Measurements from ENCODE around the gene FOXJ1.

The FOXJ1 gene

DNA sequence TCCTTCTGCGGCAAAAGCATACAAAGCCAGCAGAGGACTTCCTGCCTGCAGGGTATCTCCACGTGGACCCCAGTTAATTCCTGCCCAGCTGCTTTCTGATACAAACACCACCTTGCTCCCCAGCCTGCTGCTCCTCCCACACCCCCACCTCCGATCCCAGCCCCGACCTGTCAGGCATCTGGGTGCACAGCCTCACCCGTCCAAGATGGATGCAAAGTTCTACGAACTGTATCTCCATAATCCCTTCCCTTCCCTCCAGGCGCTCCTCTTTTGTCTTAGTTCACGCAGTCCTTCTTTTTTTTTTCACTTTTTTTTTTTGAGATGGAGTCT, 15.6 kb upstream of the FOXJ1 start:
- no peak overlapping the region for H3K9ac ChIP-seq (ENCODE audit: low read depth, low read length)

DNA sequence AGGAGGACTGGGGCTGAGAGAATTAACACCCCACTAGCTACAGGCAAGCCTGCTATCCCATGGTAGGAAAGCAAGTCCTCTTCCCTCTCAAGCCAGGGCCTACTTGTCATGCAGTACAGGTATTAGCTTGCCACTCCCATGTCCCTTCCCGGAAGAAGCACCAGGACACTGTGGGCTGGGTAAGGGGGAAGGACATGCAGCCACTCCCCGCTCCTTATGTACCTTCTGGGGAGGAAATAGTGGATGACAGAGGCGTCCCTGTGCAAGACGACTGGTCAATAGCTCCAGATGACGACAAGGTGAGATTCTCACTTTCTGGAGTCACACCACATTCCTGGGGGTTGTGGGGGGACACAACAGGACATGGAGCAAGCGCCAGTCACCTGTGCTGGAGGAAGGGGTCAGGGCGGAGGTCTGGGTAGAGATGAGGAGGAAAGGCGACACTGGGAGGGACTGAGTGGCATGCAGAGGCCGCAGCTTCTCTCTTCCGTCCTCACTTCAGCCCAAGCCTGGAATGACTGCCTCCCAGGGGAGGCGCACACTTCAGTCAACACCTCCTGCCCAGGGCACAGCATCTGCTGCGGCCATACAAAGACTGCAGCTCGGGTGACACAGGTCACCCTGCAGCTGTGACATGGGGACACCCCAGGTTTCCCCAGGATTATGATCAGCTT, 15.1 kb upstream of the FOXJ1 start:
- Histone ChIP-seq H3K36me3 (ENCODE audit: control insufficient read depth, insufficient read depth, low read length) (peaks cover 1% of the 10 kb centered on the region), H3K4me1 (ENCODE audit: control insufficient read depth, insufficient read depth, low read length) (peaks cover 11% of the 10 kb centered on the region), H3K9me3 (ENCODE audit: control insufficient read depth, insufficient read depth, low read length) (no peaks in the 10 kb centered on the region), H3K27me3 (ENCODE audit: control insufficient read depth, insufficient read depth, low read length) (no peaks in the 10 kb centered on the region), H3K4me3 (ENCODE audit: low read depth, low read length) (no peak overlapping the region), H3K9ac (ENCODE audit: low read depth, low read length) (no peak overlapping the region)

More for the DNA sequence above, 15.6 kb upstream of the FOXJ1 start:
- H3K4me3 ChIP-seq (ENCODE audit: low read depth, low read length), result no peak overlapping the region
- H3K36me3 ChIP-seq (ENCODE audit: control insufficient read depth, insufficient read depth, low read length), result no peaks in the 10 kb centered on the region
- no peaks in the 10 kb centered on the region for H3K27me3 ChIP-seq (ENCODE audit: control insufficient read depth, insufficient read depth, low read length)
- peaks cover 11% of the 10 kb centered on the region for H3K4me1 ChIP-seq (ENCODE audit: control insufficient read depth, insufficient read depth, low read length)
- H3K9me3 ChIP-seq (ENCODE audit: control insufficient read depth, insufficient read depth, low read length), result no peaks in the 10 kb centered on the region

DNA sequence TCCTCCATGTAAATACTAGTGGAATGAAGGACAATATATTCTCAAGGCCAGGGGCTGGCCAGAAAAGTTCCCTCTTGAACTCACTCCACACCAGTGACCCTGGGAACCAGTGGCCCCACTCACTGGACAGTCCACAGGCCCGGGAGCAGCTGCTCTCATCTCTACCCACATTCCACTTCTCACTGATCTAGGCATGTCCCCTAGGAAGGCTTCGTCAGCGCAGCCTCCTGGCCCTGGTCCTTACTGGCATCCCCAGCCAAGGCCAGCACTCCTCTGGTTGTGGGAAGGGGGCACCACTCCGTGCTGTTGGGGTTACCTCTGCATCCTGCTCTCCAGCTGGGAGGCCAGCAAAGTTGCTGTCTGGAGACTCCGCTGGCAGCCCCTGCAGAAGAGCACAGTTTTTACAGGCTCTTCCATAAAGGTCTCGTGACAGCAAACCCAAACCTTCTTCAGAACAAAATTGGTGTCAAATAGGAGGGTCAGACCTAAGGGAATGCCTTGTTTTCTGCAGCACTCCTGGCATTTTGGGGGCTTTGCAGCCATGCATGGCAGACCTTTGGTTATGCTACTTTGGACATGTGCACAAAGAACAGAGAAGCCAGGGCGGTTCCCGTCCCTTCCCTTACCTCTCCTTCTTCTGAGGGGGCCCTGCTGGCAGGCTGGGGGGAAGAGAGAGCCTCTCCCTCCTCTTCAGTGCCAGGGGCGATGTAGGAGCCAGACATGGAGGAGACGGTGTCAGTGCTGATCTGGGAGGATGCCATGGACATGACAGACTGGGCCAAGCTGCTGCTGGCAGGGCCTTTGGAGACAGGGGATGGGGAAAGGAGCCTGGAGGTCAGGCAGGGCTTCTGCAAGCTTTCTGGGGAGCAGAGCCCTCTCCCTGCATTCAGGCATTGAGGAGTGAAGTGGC, 14.1 kb upstream of the FOXJ1 start:
- Histone ChIP-seq H3K9me3 (ENCODE audit: control insufficient read depth, insufficient read depth, low read length) (no peaks in the 10 kb centered on the region), H3K4me3 (ENCODE audit: low read depth, low read length) (no peak overlapping the region), H3K36me3 (ENCODE audit: control insufficient read depth, insufficient read depth, low read length) (peaks cover 3% of the 10 kb centered on the region), H3K4me1 (ENCODE audit: control insufficient read depth, insufficient read depth, low read length) (peaks cover 11% of the 10 kb centered on the region), H3K27me3 (ENCODE audit: control insufficient read depth, insufficient read depth, low read length) (no peaks in the 10 kb centered on the region), H3K9ac (ENCODE audit: low read depth, low read length) (no peak overlapping the region)

DNA sequence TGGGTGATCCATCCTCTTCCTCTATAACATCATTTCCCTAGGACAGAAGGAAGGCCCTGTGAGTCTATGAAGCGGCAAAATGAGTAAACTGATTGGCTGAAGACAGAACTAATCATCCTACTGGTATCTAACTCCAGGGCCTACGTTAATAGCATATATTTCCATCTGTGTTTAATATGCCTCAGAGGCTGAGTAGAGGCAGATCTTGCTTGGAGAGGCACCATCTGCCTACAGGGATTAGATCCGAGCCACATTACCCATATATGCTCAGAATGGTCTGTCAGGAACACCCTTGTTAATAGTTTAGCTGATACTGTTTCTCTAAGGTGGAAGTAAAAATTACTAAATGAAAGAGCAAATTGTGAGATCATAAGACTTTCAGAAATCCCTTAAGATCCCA, 13.2 kb upstream of the FOXJ1 start:
- no peak overlapping the region for H3K4me3 ChIP-seq (ENCODE audit: low read depth, low read length)
- no peaks in the 10 kb centered on the region for H3K27me3 ChIP-seq (ENCODE audit: control insufficient read depth, insufficient read depth, low read length)
- H3K9ac ChIP-seq (ENCODE audit: low read depth, low read length), result no peak overlapping the region
- H3K36me3 ChIP-seq (ENCODE audit: control insufficient read depth, insufficient read depth, low read length), result peaks cover 3% of the 10 kb centered on the region
- peaks cover 11% of the 10 kb centered on the region for H3K4me1 ChIP-seq (ENCODE audit: control insufficient read depth, insufficient read depth, low read length)
- H3K9me3 ChIP-seq (ENCODE audit: control insufficient read depth, insufficient read depth, low read length), result no peaks in the 10 kb centered on the region

DNA sequence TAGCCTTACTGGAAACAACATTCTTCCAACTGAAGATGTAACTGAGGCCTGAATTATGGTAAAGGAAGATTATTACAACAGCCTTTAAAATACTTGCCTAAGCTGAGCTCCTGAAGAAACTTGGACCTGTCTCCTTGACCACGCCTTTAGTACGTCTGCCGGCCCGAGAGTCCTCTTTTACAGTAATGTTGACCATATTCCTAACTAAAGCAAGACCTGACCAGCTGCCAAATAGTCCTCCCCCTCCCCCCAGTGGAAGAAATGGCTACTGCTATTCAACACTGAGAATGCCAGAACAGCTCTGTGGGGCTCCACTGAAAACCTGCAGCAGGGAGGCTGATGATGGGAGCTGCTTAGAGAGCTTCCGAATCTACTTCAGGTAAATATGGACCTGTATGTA, 12.6 kb upstream of the FOXJ1 start:
- Histone ChIP-seq H3K36me3 (ENCODE audit: control insufficient read depth, insufficient read depth, low read length) (peaks cover 3% of the 10 kb centered on the region), H3K4me1 (ENCODE audit: control insufficient read depth, insufficient read depth, low read length) (peaks cover 11% of the 10 kb centered on the region), H3K27me3 (ENCODE audit: control insufficient read depth, insufficient read depth, low read length) (no peaks in the 10 kb centered on the region), H3K4me3 (ENCODE audit: low read depth, low read length) (no peak overlapping the region), H3K9me3 (ENCODE audit: control insufficient read depth, insufficient read depth, low read length) (no peaks in the 10 kb centered on the region), H3K9ac (ENCODE audit: low read depth, low read length) (peak overlapping the region; percentile 3)

DNA sequence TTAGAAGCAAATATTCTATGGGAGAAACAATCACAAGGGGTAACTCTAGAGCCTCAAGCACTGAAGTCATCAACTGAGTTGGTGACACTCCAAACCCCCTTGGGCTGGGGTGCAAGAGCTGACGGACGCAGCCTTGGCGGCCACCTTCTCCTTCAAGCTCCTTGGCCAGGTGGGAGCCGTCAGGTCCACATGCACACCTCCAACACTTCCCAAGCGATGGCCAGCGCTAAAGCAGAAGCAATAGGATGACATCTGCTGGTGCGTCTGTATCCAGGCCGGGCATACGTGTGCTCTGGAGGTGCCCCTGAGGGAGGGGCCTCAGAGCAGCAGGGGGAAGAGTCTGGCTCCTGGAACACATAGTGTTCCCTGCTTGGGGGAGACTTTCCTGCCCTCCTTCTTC, 12.2 kb upstream of the FOXJ1 start:
- peaks cover 3% of the 10 kb centered on the region for H3K36me3 ChIP-seq (ENCODE audit: control insufficient read depth, insufficient read depth, low read length)

DNA sequence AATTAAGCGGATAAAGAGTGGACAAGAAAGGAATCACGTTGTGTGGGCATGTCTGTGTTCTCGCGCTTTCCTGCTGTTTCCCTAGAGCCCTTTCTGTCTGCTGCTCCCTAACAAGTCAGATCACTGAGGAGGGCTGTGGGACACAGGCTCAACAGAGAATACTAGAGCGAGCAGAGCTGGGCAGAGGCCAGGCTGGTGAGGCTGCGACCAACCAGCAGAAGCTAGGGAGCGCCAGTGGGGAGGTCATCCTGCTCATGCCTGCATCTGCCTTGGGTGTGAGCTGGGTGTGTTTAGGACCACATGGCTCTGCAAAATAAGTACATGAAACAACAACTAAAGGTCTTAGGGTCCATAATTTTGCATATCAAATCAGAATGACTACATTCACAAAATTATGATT, 11.5 kb upstream of the FOXJ1 start:
- no peaks in the 10 kb centered on the region for H3K9me3 ChIP-seq (ENCODE audit: control insufficient read depth, insufficient read depth, low read length)
- peaks cover 3% of the 10 kb centered on the region for H3K36me3 ChIP-seq (ENCODE audit: control insufficient read depth, insufficient read depth, low read length)
- H3K27me3 ChIP-seq (ENCODE audit: control insufficient read depth, insufficient read depth, low read length), result no peaks in the 10 kb centered on the region
- H3K4me1 ChIP-seq (ENCODE audit: control insufficient read depth, insufficient read depth, low read length), result peaks cover 11% of the 10 kb centered on the region
- no peak overlapping the region for H3K4me3 ChIP-seq (ENCODE audit: low read depth, low read length)
- no peak overlapping the region for H3K9ac ChIP-seq (ENCODE audit: low read depth, low read length)

More for the DNA sequence above, 12.2 kb upstream of the FOXJ1 start:
- Histone ChIP-seq H3K9me3 (ENCODE audit: control insufficient read depth, insufficient read depth, low read length) (no peaks in the 10 kb centered on the region), H3K9ac (ENCODE audit: low read depth, low read length) (no peak overlapping the region), H3K4me3 (ENCODE audit: low read depth, low read length) (no peak overlapping the region), H3K4me1 (ENCODE audit: control insufficient read depth, insufficient read depth, low read length) (peaks cover 11% of the 10 kb centered on the region), H3K27me3 (ENCODE audit: control insufficient read depth, insufficient read depth, low read length) (no peaks in the 10 kb centered on the region)

DNA sequence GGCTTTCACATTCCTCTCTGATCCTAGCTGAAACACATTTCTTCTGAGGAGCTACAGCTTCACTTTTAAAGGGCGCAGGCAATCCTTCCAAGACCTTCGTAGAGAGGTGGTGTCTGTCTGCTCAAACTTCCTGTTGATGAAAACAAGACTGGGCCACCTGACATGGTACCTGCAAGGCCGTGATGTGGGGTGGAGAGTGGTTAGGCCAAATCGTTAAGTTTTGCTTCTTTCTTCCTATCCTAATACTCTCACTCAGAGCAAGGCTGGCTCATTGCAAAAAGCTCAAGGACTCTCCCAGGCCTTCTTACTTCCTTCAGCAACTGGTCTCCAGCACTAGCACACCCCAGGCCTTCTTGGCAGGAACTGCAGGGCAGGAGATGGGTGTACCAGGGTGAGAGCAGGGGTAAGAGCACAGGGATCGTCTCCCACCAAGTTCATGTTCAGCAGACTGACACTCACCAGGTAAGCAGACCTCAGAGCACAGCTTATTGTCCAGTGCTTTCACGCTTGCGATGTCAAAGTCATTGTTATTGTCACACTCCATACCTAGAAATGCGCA, 10.9 kb upstream of the FOXJ1 start:
- Histone ChIP-seq H3K9me3 (ENCODE audit: control insufficient read depth, insufficient read depth, low read length) (no peaks in the 10 kb centered on the region), H3K4me1 (ENCODE audit: control insufficient read depth, insufficient read depth, low read length) (peaks cover 11% of the 10 kb centered on the region), H3K27me3 (ENCODE audit: control insufficient read depth, insufficient read depth, low read length) (no peaks in the 10 kb centered on the region), H3K36me3 (ENCODE audit: control insufficient read depth, insufficient read depth, low read length) (peaks cover 3% of the 10 kb centered on the region), H3K9ac (ENCODE audit: low read depth, low read length) (no peak overlapping the region), H3K4me3 (ENCODE audit: low read depth, low read length) (no peak overlapping the region)

DNA sequence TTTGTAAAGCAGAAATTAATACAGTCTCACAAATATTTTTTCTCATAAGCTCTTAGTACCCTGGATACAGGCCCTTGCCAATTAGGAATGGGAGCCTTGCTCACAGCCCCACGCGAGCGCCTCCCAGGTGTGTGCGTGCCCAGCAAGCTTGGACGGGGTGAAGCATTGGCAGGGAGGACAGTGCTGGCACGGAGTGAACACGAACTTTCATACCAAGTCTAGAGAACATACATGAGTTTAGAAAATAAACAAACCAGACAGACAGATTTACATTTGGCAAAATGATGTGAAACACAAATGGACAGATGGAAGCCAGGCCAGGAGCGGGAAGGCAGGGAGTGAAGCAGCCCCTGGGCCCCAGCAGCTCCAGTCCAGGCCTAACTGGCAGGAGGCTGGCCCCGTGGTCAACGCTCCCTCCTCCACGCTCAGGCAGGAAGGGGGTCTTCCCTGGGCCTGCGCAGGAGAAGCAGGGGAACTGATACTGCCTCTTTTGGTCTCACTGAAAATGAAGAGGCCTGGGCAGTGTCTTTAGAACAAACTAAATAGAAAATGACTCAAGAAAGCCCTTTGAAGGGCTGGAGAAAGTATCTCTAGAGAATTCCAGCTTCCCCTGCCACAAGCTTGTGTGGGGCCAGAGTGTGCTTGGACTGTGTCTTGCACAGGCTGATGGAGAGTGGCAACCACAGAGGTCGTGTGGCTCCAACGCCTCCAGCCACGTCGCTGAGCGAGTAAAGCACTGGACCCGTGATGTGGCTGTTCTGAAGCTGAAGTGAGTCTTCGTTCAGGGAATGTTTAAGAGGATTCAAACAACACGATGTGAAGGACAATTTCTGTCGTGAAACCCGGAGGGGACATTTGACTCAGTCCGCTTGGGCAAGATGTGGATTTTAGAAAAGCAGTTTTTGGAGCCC, 9.9 kb upstream of the FOXJ1 start:
- Histone ChIP-seq H3K27me3 (ENCODE audit: control insufficient read depth, insufficient read depth, low read length) (no peaks in the 10 kb centered on the region), H3K4me3 (ENCODE audit: low read depth, low read length) (no peak overlapping the region), H3K36me3 (ENCODE audit: control insufficient read depth, insufficient read depth, low read length) (peaks cover 3% of the 10 kb centered on the region), H3K9ac (ENCODE audit: low read depth, low read length) (no peak overlapping the region), H3K9me3 (ENCODE audit: control insufficient read depth, insufficient read depth, low read length) (no peaks in the 10 kb centered on the region), H3K4me1 (ENCODE audit: control insufficient read depth, insufficient read depth, low read length) (peaks cover 13% of the 10 kb centered on the region)

DNA sequence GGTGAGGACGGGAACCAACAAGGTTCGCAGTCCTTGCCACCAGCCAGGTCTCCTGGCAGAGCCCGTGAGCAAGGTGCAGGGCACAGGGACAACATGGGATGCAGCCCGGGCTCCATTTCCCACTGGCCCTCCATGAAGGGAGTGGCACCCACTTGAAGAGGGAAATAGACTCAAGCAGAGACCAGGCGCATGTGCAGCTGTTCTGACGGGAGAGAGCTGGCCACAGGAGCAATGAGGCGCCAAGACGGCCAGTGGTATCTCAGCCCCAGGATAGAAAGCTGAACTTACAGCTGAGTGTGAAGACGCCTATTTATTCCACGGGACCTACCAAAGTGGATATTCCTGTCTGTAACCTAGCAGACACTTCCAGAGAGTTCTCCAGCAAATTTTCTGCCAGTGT, 8.2 kb upstream of the FOXJ1 start:
- no peak overlapping the region for H3K4me3 ChIP-seq (ENCODE audit: low read depth, low read length)
- H3K4me1 ChIP-seq (ENCODE audit: control insufficient read depth, insufficient read depth, low read length), result peaks cover 17% of the 10 kb centered on the region
- peaks cover 3% of the 10 kb centered on the region for H3K36me3 ChIP-seq (ENCODE audit: control insufficient read depth, insufficient read depth, low read length)
- peaks cover 6% of the 10 kb centered on the region for H3K27me3 ChIP-seq (ENCODE audit: control insufficient read depth, insufficient read depth, low read length)
- no peaks in the 10 kb centered on the region for H3K9me3 ChIP-seq (ENCODE audit: control insufficient read depth, insufficient read depth, low read length)
- H3K9ac ChIP-seq (ENCODE audit: low read depth, low read length), result no peak overlapping the region

DNA sequence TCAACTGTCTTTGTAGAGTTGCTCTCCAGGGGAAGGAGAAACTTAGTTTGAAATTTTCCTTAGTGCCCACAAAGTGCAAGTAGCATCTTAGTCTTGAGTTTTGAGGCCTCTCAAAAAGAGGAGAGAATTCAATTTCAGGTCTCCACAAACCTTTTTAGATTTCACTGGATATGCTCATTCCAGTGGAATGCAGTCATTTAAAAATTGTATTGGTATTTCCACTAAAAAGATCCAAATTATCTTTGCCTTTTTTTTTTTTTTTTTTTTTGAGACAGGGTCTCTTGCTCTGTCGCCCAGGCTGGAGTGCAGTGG, 6.9 kb upstream of the FOXJ1 start:
- Histone ChIP-seq H3K9me3 (ENCODE audit: control insufficient read depth, insufficient read depth, low read length) (no peaks in the 10 kb centered on the region), H3K4me3 (ENCODE audit: low read depth, low read length) (no peak overlapping the region), H3K36me3 (ENCODE audit: control insufficient read depth, insufficient read depth, low read length) (peaks cover 3% of the 10 kb centered on the region), H3K27me3 (ENCODE audit: control insufficient read depth, insufficient read depth, low read length) (peaks cover 16% of the 10 kb centered on the region), H3K4me1 (ENCODE audit: control insufficient read depth, insufficient read depth, low read length) (peaks cover 12% of the 10 kb centered on the region), H3K9ac (ENCODE audit: low read depth, low read length) (no peak overlapping the region)

Measured in iPS-15b (cell line).